Activated CD4-positive, alpha-beta memory T cell treated with anti-CD3 and anti-CD28 coated beads for 36 hours (primary cell): ENCODE measurements around the gene SLC1A5. TPM values are rescaled to one million over a fixed set of nuclear protein-coding genes. Genes with fewer than 3 reads are reported as not detected.
"Not testable (repeated sequence)": the region's sequence is repeated elsewhere in the genome, so short reads cannot be mapped to it uniquely, and the experiment has no call there.

Experiments used
- CTCF ChIA-PET: fragments of 350-600 bp; sonication (Branson Sonifier 250); formaldehyde crosslinking; loops from one replicate; lab custom pipeline; 2021; ENCODE audit warnings: antibody characterized with exemption, inconsistent platforms; lab: Charles Lee
- POLR2A ChIA-PET: fragments of 350-600 bp; sonication (Branson Sonifier 250); formaldehyde crosslinking; loops from one replicate; lab custom pipeline; 2021; ENCODE audit warnings: antibody characterized with exemption; lab: Charles Lee
- DNase-seq: peaks from one replicate; pipeline ENCODE4 v3.0.0-alpha.2; 2020
- H3K27ac Mint-ChIP-seq: one replicate; pipeline ENCODE4 v1.8.0; 2021; ENCODE audit warnings: mixed read lengths
- H3K27me3 Mint-ChIP-seq: one replicate; pipeline ENCODE4 v1.8.0; 2021; ENCODE audit warnings: mixed read lengths
- H3K36me3 Mint-ChIP-seq: one replicate; pipeline ENCODE4 v1.8.0; 2021; ENCODE audit warnings: mixed read lengths
- H3K4me1 Mint-ChIP-seq: one replicate; pipeline ENCODE4 v1.8.0; 2021; ENCODE audit warnings: low read depth, mixed read lengths
- H3K4me3 Mint-ChIP-seq: one replicate; pipeline ENCODE4 v1.8.0; 2021; ENCODE audit warnings: mild to moderate bottlenecking, mixed read lengths
- H3K9me3 Mint-ChIP-seq: one replicate; pipeline ENCODE4 v1.8.0; 2021; ENCODE audit warnings: mixed read lengths
- intact Hi-C: fragments of 100-400 bp; cut with micrococcal nuclease; formaldehyde crosslinking; loops from one replicate; pipeline ENCODE4 v1.15.1; 2023
- total RNA-seq, 2 experiments: library from RNA; stranded (reverse); gene quantifications; one replicate each; pipeline ENCODE4 v1.2.3, GENCODE V29; 2021

Gene SLC1A5
- 100 to 1,000 TPM; 202 to 205 TPM for total RNA-seq

DNA sequence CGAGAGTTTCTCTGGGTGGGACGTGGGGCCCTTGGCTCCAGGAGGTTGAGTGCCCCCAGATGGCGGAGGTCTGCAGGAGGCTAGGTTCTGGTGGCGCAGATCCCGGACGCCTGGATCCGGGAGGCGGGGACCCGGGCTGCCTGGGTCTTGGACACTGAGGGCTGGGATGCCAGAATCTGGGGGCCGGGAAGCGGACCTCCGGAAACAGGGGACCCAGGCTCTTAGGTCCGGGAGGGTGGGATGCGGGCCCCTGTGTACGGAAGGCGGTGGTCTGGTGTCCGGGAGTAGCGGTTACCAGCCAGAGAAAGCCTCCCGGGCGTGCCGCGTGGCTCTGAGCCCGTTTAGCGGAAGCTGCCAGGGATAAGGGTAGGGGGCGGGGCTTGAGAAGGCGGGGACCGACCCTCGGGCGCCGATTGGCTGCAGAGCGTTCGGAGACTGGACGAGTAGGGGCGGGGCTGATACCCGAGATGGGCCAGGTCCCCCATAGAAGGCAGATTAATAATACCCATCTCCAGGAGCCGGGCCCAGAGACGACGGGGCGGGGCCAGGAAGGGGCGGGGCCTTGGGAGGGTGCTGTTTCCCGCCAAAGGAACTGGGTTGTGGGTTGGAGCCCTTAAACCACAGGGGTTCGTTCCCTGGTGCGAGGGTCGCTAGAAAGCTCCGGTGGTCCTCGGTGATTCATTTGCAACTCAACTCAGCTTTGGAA, at the start of gene SLC1A5:
Gene SLC1A5 (minus strand): TSS at position 333 of the 706 bp plus-strand sequence. CDS start 629 bp downstream, outside the sequence.
- peaks cover 38% of the 10 kb centered on the region for H3K4me1 Mint-ChIP-seq
- H3K4me3 Mint-ChIP-seq: peak within 1 kb of the TSS; percentile 95
- DNase-seq: peak; percentile 99
- no peaks in the 10 kb centered on the region for H3K27me3 Mint-ChIP-seq
- peak within 1 kb of the TSS; percentile 99 for H3K27ac Mint-ChIP-seq
- intact Hi-C loops: loop anchor here (1.0 to 5.0 kb wide), 6 partner anchors 41 to 1469 kb away; partner anchors contain the start of genes AP2S1, CARD8, FKRP and STRN4
- H3K36me3 Mint-ChIP-seq: peaks cover 40% of the 10 kb centered on the region
- ChIA-PET POLR2A (interaction anchor here (0.7 to 2.4 kb wide), 13 partner anchors 9 to 468 kb away, joined by 3 to 18 read pairs (median 5); partner anchors contain the start of genes CCDC9, FKRP and ZC3H4), CTCF (interaction anchor here (0.6 to 2.5 kb wide), 8 partner anchors 22 to 186 kb away, joined by 3 to 9 read pairs (median 4); no protein-coding TSS in a partner anchor)
- no peaks in the 10 kb centered on the region for H3K9me3 Mint-ChIP-seq

DNA sequence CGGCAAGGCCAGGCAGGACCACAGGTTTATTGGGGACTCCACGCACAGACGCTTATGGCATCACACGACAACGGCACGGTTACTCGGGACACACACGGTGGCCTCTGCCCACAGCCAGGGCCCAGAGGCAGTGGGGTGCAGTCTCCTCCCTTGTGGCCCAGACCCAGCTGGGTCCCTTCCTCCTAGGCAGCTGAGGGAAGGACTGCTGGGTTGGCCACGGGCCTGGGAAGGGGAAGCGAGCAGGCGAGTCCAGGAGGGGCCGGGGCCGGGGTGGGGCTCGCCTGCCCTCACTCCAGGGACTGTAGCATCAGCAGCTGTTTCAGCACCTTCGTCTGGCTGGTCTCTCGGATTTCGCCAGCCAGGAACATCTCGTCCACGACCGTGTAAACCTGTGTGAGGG, 49.8 kb upstream of the SLC1A5 start:
- POLR2A ChIA-PET: no interaction called here

DNA sequence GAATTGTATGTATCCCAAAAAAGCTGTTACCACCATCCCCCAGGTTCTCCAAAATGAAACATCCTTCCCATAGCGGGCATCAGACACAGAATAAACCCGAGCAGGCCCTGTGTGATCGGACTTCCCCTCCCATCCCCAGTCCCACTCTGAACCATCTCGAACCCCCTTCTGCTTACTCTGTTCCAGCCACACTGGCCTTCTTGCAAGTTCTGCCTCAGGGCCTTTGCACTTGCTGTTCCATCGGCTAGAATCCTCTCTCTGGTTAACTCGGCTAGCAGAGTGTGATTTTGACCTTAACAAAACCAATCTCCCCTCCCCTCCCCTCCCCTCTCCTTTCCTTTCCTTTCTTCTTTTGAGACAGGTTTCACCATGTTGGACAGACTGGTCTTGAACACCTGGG, 46.6 kb upstream of the SLC1A5 start:
- intact Hi-C loops: no loop called here
- POLR2A ChIA-PET: interaction anchor here (1.1 to 1.3 kb wide), 2 partner anchors 46 to 51 kb away, joined by 3 to 4 read pairs; partner anchors contain the start of gene SLC1A5
- Mint-ChIP-seq H3K4me3 (no peak overlapping the region), H3K9me3 (no peaks in the 10 kb centered on the region), H3K4me1 (no peaks in the 10 kb centered on the region), H3K36me3 (peaks cover 6% of the 10 kb centered on the region), H3K27ac (no peak overlapping the region), H3K27me3 (no peaks in the 10 kb centered on the region)
- CTCF ChIA-PET: interaction anchor here (0.8 to 1.5 kb wide), 2 partner anchors 68 to 77 kb away, joined by 3 to 5 read pairs; no protein-coding TSS in a partner anchor
- DNase-seq: no peak

More for the DNA sequence above, 49.8 kb upstream of the SLC1A5 start:
- Mint-ChIP-seq H3K4me3 (no peak overlapping the region), H3K4me1 (peaks cover 2% of the 10 kb centered on the region), H3K27ac (no peak overlapping the region), H3K27me3 (no peaks in the 10 kb centered on the region), H3K9me3 (no peaks in the 10 kb centered on the region), H3K36me3 (peaks cover 20% of the 10 kb centered on the region)
- no peak for DNase-seq
- CTCF ChIA-PET: interaction anchor here (0.8 to 1.9 kb wide), 3 partner anchors 53 to 356 kb away, joined by 3 to 7 read pairs (median 7); no protein-coding TSS in a partner anchor
- intact Hi-C loops: no loop called here

DNA sequence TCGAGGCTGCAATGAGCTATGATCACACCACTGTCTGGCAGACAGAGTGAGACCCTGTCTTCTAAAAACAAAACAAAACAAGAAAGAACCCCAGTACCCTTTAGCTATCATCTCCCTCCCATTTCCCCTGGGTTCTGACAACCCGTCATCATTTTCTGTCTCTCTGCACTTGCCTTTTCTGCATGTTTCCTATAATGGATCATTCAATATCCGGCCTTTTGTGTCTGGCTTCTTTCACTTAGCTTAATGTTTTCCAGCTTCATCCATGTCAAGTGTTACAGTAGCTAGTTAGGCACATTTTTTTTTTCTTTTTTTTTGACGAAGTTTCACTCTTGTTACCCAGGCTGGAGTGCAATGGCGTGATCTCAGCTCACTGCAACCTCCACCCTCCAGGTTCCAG, 45.7 kb upstream of the SLC1A5 start:
- H3K4me1 Mint-ChIP-seq: peaks cover 1% of the 10 kb centered on the region
- intact Hi-C loops: no loop called here
- CTCF ChIA-PET: interaction anchor here (0.7 to 1.5 kb wide), 3 partner anchors 67 to 124 kb away, joined by 3 to 5 read pairs (median 3); no protein-coding TSS in a partner anchor
- H3K9me3 Mint-ChIP-seq: no peaks in the 10 kb centered on the region
- H3K27ac Mint-ChIP-seq: no peak overlapping the region
- H3K27me3 Mint-ChIP-seq: no peaks in the 10 kb centered on the region
- DNase-seq: no peak
- no peak overlapping the region for H3K4me3 Mint-ChIP-seq
- POLR2A ChIA-PET: interaction anchor here (0.6 to 1.3 kb wide), 3 partner anchors 46 to 80 kb away, joined by 3 to 4 read pairs (median 3); partner anchors contain the start of gene SLC1A5
- peaks cover 6% of the 10 kb centered on the region for H3K36me3 Mint-ChIP-seq

DNA sequence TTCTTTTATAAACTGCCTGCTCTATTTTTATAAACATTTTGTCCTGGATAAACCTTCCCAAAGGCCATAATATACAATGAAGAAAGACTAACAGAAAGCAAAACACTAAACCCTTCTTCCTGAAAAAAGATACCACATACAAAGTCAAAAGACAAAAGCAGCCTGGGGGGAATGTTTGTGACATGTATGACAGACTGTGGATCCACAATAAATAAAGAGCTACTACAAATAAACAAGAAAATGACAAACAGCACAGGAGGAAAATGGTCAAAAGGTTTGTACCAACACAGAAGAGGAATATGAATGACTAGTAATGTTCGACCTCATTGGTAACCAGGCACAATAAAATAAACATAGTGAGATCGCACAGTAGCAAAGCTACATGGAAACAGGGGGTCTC, 42.5 kb upstream of the SLC1A5 start:
- DNase-seq: no peak
- no peak overlapping the region for H3K27ac Mint-ChIP-seq
- no peak overlapping the region for H3K4me3 Mint-ChIP-seq
- intact Hi-C loops: no loop called here
- CTCF ChIA-PET: interaction anchor here (0.8 to 1.8 kb wide), 5 partner anchors 9 to 77 kb away, joined by 3 to 6 read pairs (median 4); no protein-coding TSS in a partner anchor
- H3K27me3 Mint-ChIP-seq: no peaks in the 10 kb centered on the region
- POLR2A ChIA-PET: no interaction called here
- no peaks in the 10 kb centered on the region for H3K36me3 Mint-ChIP-seq
- H3K4me1 Mint-ChIP-seq: peaks cover 3% of the 10 kb centered on the region
- H3K9me3 Mint-ChIP-seq: no peaks in the 10 kb centered on the region

DNA sequence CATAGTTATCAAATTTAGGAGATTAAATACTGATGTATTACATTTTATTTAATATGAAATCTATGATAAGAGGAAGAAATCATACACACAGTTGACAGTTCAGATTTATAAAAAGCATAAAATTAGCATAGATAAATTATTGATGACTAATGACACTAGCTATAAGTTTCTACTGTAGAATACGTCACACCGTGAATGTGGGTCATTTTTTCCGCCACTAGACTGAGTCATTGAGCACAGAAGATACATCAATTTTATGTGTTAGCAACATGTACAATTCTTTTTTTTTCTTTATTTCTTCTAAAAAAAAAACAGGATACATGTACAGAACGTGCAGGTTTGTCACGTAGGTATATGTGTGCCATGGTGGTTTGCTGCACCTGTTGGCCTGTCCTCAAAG, 40.1 kb upstream of the SLC1A5 start:
- intact Hi-C loops: no loop called here
- CTCF ChIA-PET: interaction anchor here (0.7 to 1.8 kb wide), 4 partner anchors 44 to 79 kb away, joined by 3 to 6 read pairs (median 4); no protein-coding TSS in a partner anchor
- H3K9me3 Mint-ChIP-seq: no peaks in the 10 kb centered on the region
- H3K36me3 Mint-ChIP-seq: no peaks in the 10 kb centered on the region
- H3K27me3 Mint-ChIP-seq: no peaks in the 10 kb centered on the region
- H3K27ac Mint-ChIP-seq: no peak overlapping the region
- no peak overlapping the region for H3K4me3 Mint-ChIP-seq
- DNase-seq: peak; percentile 75
- peaks cover 6% of the 10 kb centered on the region for H3K4me1 Mint-ChIP-seq
- POLR2A ChIA-PET: interaction anchor here (0.7 kb wide), 1 partner anchor 113 kb away, joined by 3 read pairs; no protein-coding TSS in a partner anchor

DNA sequence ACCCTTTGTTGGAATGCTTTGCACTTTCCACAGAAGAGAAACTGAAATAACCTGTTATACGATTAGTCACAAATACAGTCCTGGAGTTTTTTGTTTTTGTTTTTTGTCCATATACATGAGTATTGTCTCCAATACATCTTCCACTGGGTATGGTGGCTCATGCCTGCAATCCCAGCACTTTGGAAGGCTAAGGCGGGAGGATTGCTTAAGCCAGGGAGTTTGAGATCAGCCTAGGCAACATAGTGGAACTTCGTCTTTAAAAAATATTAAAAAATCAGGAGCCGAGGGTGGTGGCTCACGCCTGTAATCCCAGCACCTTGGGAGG, 37.3 kb upstream of the SLC1A5 start:
- POLR2A ChIA-PET: no interaction called here
- H3K9me3 Mint-ChIP-seq: no peaks in the 10 kb centered on the region
- intact Hi-C loops: no loop called here
- CTCF ChIA-PET: no interaction called here
- no peak overlapping the region for H3K4me3 Mint-ChIP-seq
- no peak overlapping the region for H3K27ac Mint-ChIP-seq
- H3K36me3 Mint-ChIP-seq: no peaks in the 10 kb centered on the region
- no peaks in the 10 kb centered on the region for H3K27me3 Mint-ChIP-seq
- no peak for DNase-seq
- H3K4me1 Mint-ChIP-seq: peaks cover 22% of the 10 kb centered on the region

DNA sequence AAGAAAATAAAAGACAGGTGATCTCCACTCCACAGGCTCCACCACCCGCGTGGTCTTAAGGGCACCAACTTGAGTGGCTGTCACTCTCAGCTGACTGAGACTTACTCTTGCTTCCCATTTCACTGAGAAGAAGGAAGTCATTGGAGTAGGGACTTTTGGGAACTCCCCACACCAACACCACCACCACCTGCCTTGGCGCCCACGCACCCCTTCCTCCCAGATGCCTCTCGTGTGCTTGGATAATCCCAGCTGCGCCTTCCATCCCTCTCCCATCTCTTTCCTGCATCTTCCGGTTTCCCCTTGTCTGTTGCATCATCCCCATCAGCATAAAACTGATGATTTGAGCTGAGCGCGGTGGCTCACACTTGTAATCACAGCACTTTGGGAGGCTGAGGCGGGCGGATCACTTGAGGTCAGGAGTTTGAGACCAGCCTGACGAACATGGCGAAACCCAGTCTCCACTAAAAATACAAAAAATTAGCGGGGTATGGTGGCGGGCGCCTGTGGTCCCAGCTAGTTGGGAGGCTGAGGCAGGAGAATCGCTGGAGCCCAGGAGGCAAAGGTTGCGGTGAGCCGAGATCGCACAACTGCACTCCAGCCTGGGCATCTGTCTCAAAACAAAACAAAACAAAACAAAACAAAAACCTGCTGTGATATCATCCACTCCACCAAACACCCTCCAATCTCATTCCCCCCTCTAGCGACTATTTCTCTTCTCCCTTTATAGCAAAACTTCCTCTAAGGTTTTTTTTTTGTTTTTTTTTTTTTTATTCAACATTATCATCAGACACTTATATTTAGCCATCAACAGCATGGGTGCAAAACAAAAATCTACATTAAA, 36.7 kb upstream of the SLC1A5 start:
- ChIA-PET POLR2A (no interaction called here), CTCF (interaction anchor here (1.2 to 1.6 kb wide), 2 partner anchors 58 to 71 kb away, joined by 3 read pairs; no protein-coding TSS in a partner anchor)
- no peak overlapping the region for H3K27ac Mint-ChIP-seq
- H3K9me3 Mint-ChIP-seq: no peaks in the 10 kb centered on the region
- peaks cover 27% of the 10 kb centered on the region for H3K4me1 Mint-ChIP-seq
- H3K27me3 Mint-ChIP-seq: no peaks in the 10 kb centered on the region
- intact Hi-C loops: loop anchor here (5.0 kb wide), 1 partner anchor 68 kb away; no protein-coding TSS in a partner anchor
- no peaks in the 10 kb centered on the region for H3K36me3 Mint-ChIP-seq
- no peak overlapping the region for H3K4me3 Mint-ChIP-seq
- DNase-seq: no peak

DNA sequence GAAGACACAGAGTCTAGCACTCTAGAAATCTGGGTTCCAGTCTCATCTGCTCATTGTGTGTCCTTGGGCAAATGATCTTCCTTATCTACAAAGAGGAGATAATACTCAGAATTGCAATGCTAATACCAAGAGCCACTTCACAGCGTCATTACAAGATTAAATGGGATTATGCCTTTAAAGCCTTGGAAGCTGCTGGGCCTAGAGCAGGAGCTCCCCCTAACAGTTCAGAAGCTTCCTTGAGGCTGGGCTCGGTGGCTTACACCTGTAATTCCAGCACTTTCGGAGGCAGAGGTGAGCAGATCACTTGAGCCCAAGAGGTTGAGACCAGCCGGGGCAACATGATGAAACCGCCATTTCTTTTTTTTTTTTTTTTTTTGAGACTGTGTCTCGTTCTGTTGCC, 34.7 kb upstream of the SLC1A5 start:
- Mint-ChIP-seq H3K27me3 (no peaks in the 10 kb centered on the region), H3K4me3 (no peak overlapping the region), H3K9me3 (no peaks in the 10 kb centered on the region), H3K27ac (no peak overlapping the region), H3K4me1 (peaks cover 33% of the 10 kb centered on the region), H3K36me3 (no peaks in the 10 kb centered on the region)
- DNase-seq: no peak
- POLR2A ChIA-PET: no interaction called here
- intact Hi-C loops: loop anchor here (5.0 kb wide), 1 partner anchor 66 kb away; no protein-coding TSS in a partner anchor
- CTCF ChIA-PET: interaction anchor here (0.7 to 4.0 kb wide), 4 partner anchors 8 to 69 kb away, joined by 3 to 23 read pairs (median 4); no protein-coding TSS in a partner anchor

DNA sequence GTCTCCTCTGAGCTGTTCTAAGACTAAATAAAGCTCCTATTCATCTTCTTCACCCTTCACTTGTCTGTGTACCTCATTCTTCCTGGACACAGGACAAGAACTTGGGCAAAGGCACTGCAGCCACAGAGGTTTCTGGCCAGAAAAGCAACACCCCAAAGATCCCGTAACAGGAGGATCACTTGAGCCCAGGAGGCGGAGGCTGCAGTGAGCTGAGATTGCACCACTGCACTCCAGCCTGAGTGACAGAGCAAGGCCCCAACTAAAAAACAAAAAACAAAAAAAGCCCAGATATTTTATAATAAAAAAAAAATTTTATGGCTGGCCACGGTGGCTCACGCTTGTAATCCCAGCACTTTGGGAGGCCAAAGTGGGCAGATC, 34.0 kb upstream of the SLC1A5 start:
- ChIA-PET CTCF (interaction anchor here (0.7 to 4.0 kb wide), 9 partner anchors 9 to 293 kb away, joined by 3 to 23 read pairs (median 4); no protein-coding TSS in a partner anchor), POLR2A (interaction anchor here (0.5 to 2.4 kb wide), 2 partner anchors 34 to 1027 kb away, joined by 3 to 18 read pairs; partner anchors contain the start of gene SLC1A5)
- H3K27ac Mint-ChIP-seq: peak overlapping the region; percentile 64
- H3K36me3 Mint-ChIP-seq, DNase-seq, H3K9me3 Mint-ChIP-seq, H3K4me3 Mint-ChIP-seq, H3K27me3 Mint-ChIP-seq: not testable (repeated sequence)
- peaks cover 33% of the 10 kb centered on the region for H3K4me1 Mint-ChIP-seq
- intact Hi-C loops: loop anchor here (5.0 kb wide), 1 partner anchor 65 kb away; no protein-coding TSS in a partner anchor
